Mucosa of descending colon (tissue), 3 donors: ENCODE data around the gene NRN1L. TPM values are rescaled to one million over a fixed set of nuclear protein-coding genes. Genes with fewer than 3 reads are reported as not detected.

ENCODE experiments used
- ATAC-seq: fragments of 200-7000 bp; cut with Tn5 transposase; one replicate; pipeline ENCODE4 v1.9.1; 2020; ENCODE audit warnings: mild to moderate bottlenecking, moderate library complexity
- DNase-seq, 3 donors: peaks; one replicate each; pipeline ENCODE4 v3.0.0-alpha.2; 2020
- H3K36me3 ChIP-seq: fragments of 200-600 bp; one replicate; pipeline ENCODE4 v1.8.0; 2021; ENCODE audit warnings: low read depth, mild to moderate bottlenecking
- H3K4me1 ChIP-seq: fragments of 200-600 bp; one replicate; pipeline ENCODE4 v1.8.0; 2021; ENCODE audit warnings: low read depth, mild to moderate bottlenecking
- H3K4me3 ChIP-seq: fragments of 200-600 bp; one replicate; pipeline ENCODE4 v1.8.0; 2021; ENCODE audit warnings: mild to moderate bottlenecking
- H3K9me3 ChIP-seq: fragments of 200-600 bp; one replicate; pipeline ENCODE4 v1.8.0; 2021; ENCODE audit warnings: mild to moderate bottlenecking
- intact Hi-C, 2 donors: fragments of 100-400 bp; cut with DNase I in 1 of 2; cut with micrococcal nuclease in 1 of 2; formaldehyde crosslinking; loops; one replicate each; pipeline versions ENCODE4 v1.11.0 to v1.11.1; 2022; cut with DNase I, micrococcal nuclease
- total RNA-seq, 3 donors: library from RNA; stranded (reverse); fragmentation: NEBNext Ultra II Directional in 2 of 3; extraction: Animal tissue kit (Norgen Biotek cat#: 25700) in 2 of 3; gene quantifications; one replicate each; pipeline versions ENCODE4 v1.2.1 to v1.2.4, GENCODE V29; 2021 to 2023
- TF ChIP-seq, protein P1 (sequence below): fragments of 200-600 bp; IDR thresholded peaks from one replicate; pipeline ENCODE4 v1.8.0; 2022; ENCODE audit warnings: antibody characterized with exemption, mild to moderate bottlenecking
- donor health status: DM: no; HTN: no; CAD: no; lungs with moderate emphysema.
- donor health status: DM: no; HTN: no; CAD: no.
- donor health status: DM: no; HTN: yes; CAD: no.

NRN1L gene
- total RNA-seq, 3 donors from 2014 or later: 0.49 to 0.99 TPM; not detected in 1

- TF ChIP-seq, protein P1, sequence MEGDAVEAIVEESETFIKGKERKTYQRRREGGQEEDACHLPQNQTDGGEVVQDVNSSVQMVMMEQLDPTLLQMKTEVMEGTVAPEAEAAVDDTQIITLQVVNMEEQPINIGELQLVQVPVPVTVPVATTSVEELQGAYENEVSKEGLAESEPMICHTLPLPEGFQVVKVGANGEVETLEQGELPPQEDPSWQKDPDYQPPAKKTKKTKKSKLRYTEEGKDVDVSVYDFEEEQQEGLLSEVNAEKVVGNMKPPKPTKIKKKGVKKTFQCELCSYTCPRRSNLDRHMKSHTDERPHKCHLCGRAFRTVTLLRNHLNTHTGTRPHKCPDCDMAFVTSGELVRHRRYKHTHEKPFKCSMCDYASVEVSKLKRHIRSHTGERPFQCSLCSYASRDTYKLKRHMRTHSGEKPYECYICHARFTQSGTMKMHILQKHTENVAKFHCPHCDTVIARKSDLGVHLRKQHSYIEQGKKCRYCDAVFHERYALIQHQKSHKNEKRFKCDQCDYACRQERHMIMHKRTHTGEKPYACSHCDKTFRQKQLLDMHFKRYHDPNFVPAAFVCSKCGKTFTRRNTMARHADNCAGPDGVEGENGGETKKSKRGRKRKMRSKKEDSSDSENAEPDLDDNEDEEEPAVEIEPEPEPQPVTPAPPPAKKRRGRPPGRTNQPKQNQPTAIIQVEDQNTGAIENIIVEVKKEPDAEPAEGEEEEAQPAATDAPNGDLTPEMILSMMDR: no peak
Measured at GRCh38 chr16:67856927-67857546, 27.6 kb upstream of the NRN1L start.

GRCh38 chr16:67857547-67858233, 27.0 kb upstream of the NRN1L start:
- Histone ChIP-seq H3K36me3 (no peaks in the 10 kb centered on the region), H3K4me1 (peaks cover 24% of the 10 kb centered on the region), H3K9me3 (no peaks in the 10 kb centered on the region), H3K4me3 (no peak overlapping the region)
- TF ChIP-seq, protein P1: no peak
- DNase-seq (peak; percentile 54 to 69 (median 60)), ATAC-seq (peak; percentile 91)
- intact Hi-C loops: no loop called here

More at GRCh38 chr16:67856927-67857546, 27.6 kb upstream of the NRN1L start:
- no peaks in the 10 kb centered on the region for H3K36me3 ChIP-seq
- H3K9me3 ChIP-seq: no peaks in the 10 kb centered on the region
- DNase-seq: no peak
- no peak overlapping the region for H3K4me3 ChIP-seq
- intact Hi-C loops: no loop called here
- H3K4me1 ChIP-seq: peaks cover 24% of the 10 kb centered on the region
- ATAC-seq: peak; percentile 5

- DNase-seq (no peak), ATAC-seq (peak; percentile 66)
- intact Hi-C loops: no loop called here
- Histone ChIP-seq H3K4me1 (peaks cover 24% of the 10 kb centered on the region), H3K9me3 (no peaks in the 10 kb centered on the region), H3K36me3 (no peaks in the 10 kb centered on the region), H3K4me3 (no peak overlapping the region)
- TF ChIP-seq, protein P1: no peak
Measured at GRCh38 chr16:67858500-67858899, 26.2 kb upstream of the NRN1L start.

GRCh38 chr16:67860589-67861398, 23.9 kb upstream of the NRN1L start:
- TF ChIP-seq, protein P1: no peak
- Histone ChIP-seq H3K9me3 (no peaks in the 10 kb centered on the region), H3K4me3 (no peak overlapping the region), H3K4me1 (peaks cover 24% of the 10 kb centered on the region), H3K36me3 (no peaks in the 10 kb centered on the region)
- intact Hi-C loops: no loop called here
- DNase-seq (no peak), ATAC-seq (no peak)

- intact Hi-C loops: no loop called here
- H3K4me1 ChIP-seq: peaks cover 19% of the 10 kb centered on the region
- DNase-seq (no peak), ATAC-seq (no peak)
- H3K9me3 ChIP-seq: no peaks in the 10 kb centered on the region
- TF ChIP-seq, protein P1: no peak
- H3K4me3 ChIP-seq: no peak overlapping the region
- no peaks in the 10 kb centered on the region for H3K36me3 ChIP-seq
Measured at GRCh38 chr16:67861877-67862276, 22.8 kb upstream of the NRN1L start.
